Mesothelial cell of epicardium (in vitro differentiated cells): ENCODE results near the gene CHD9NB. TPM values are rescaled to one million over a fixed set of nuclear protein-coding genes. Genes with fewer than 3 reads are reported as not detected.

Experiments
- DNase-seq, 2 experiments: peaks; one replicate each; pipeline ENCODE4 v3.0.0; 2021; ENCODE audit warnings: low spot score in 2 of 2; ENCODE audit not compliant: unreplicated experiment in 2 of 2
- H3K27ac Mint-ChIP-seq: 2 replicates; pipeline ENCODE4 v1.8.0; 2021; ENCODE audit warnings: mixed read lengths
- H3K27me3 Mint-ChIP-seq: 2 replicates; pipeline ENCODE4 v1.8.0; 2021; ENCODE audit warnings: low read depth, mixed read lengths
- H3K36me3 Mint-ChIP-seq: 2 replicates; pipeline ENCODE4 v1.8.0; 2021; ENCODE audit warnings: mixed read lengths
- H3K4me1 Mint-ChIP-seq: 2 replicates; pipeline ENCODE4 v1.8.0; 2021; ENCODE audit warnings: mixed read lengths
- H3K4me3 Mint-ChIP-seq: 2 replicates; pipeline ENCODE4 v1.8.0; 2021; ENCODE audit warnings: mild to moderate bottlenecking, moderate library complexity, mixed read lengths
- H3K9me3 Mint-ChIP-seq: 2 replicates; pipeline ENCODE4 v1.8.0; 2021; ENCODE audit warnings: mixed read lengths
- CTCF ChIP-seq: fragments of 200-600 bp; sonication (generic); IDR thresholded peaks from one replicate; pipeline ENCODE4 v1.5.0; 2021; ENCODE audit warnings: antibody characterized with exemption; ENCODE audit not compliant: unreplicated experiment
- total RNA-seq: library from RNA; stranded (reverse); gene quantifications from 3 replicates; pipeline ENCODE4 v1.2.1, GENCODE V29; 2021

CHD9NB gene
- total RNA-seq, 1 donor from 2014 or later = 0.29 TPM

GRCh38 chr16:53024045-53024444, 28.7 kb downstream of the CHD9NB start:
- no peaks in the 10 kb centered on the region for H3K36me3 Mint-ChIP-seq
- no peak overlapping the region for H3K4me3 Mint-ChIP-seq
- no peaks in the 10 kb centered on the region for H3K4me1 Mint-ChIP-seq
- peaks cover 3% of the 10 kb centered on the region for H3K27me3 Mint-ChIP-seq
- DNase-seq = no peak
- no peak overlapping the region for H3K27ac Mint-ChIP-seq
- no peak for TF ChIP-seq CTCF
- H3K9me3 Mint-ChIP-seq = no peaks in the 10 kb centered on the region

- TF ChIP-seq CTCF = peak; percentile 63
- peaks cover 3% of the 10 kb centered on the region for H3K27me3 Mint-ChIP-seq
- H3K36me3 Mint-ChIP-seq = no peaks in the 10 kb centered on the region
- DNase-seq = peak in 1 of 2 experiments; percentile 43
- no peak overlapping the region for H3K4me3 Mint-ChIP-seq
- H3K9me3 Mint-ChIP-seq = no peaks in the 10 kb centered on the region
- no peaks in the 10 kb centered on the region for H3K4me1 Mint-ChIP-seq
- H3K27ac Mint-ChIP-seq = no peak overlapping the region
Measured at GRCh38 chr16:53022374-53022773, 30.3 kb downstream of the CHD9NB start.

GRCh38 chr16:53018834-53019416, 33.8 kb downstream of the CHD9NB start:
- Mint-ChIP-seq H3K36me3 (no peaks in the 10 kb centered on the region), H3K4me3 (no peak overlapping the region), H3K9me3 (no peaks in the 10 kb centered on the region), H3K27ac (no peak overlapping the region), H3K4me1 (no peaks in the 10 kb centered on the region), H3K27me3 (peaks cover 19% of the 10 kb centered on the region)
- DNase-seq = no peak
- no peak for TF ChIP-seq CTCF

- no peaks in the 10 kb centered on the region for H3K36me3 Mint-ChIP-seq
- H3K9me3 Mint-ChIP-seq = peaks cover 3% of the 10 kb centered on the region
- H3K4me1 Mint-ChIP-seq = no peaks in the 10 kb centered on the region
- H3K27ac Mint-ChIP-seq = no peak overlapping the region
- no peak for TF ChIP-seq CTCF
- DNase-seq = no peak
- peaks cover 43% of the 10 kb centered on the region for H3K27me3 Mint-ChIP-seq
- no peak overlapping the region for H3K4me3 Mint-ChIP-seq
Measured at GRCh38 chr16:53014287-53014686, 38.4 kb downstream of the CHD9NB start.

GRCh38 chr16:53007095-53007494, 45.6 kb downstream of the CHD9NB start:
- Mint-ChIP-seq H3K4me3 (no peak overlapping the region), H3K4me1 (no peaks in the 10 kb centered on the region), H3K27ac (no peak overlapping the region), H3K27me3 (peaks cover 44% of the 10 kb centered on the region), H3K36me3 (no peaks in the 10 kb centered on the region), H3K9me3 (peaks cover 12% of the 10 kb centered on the region)
- TF ChIP-seq CTCF = no peak
- DNase-seq = no peak

- H3K27ac Mint-ChIP-seq = no peak overlapping the region
- H3K4me3 Mint-ChIP-seq = no peak overlapping the region
- H3K36me3 Mint-ChIP-seq = peaks cover 1% of the 10 kb centered on the region
- TF ChIP-seq CTCF = no peak
- H3K9me3 Mint-ChIP-seq = peaks cover 3% of the 10 kb centered on the region
- H3K27me3 Mint-ChIP-seq = peaks cover 17% of the 10 kb centered on the region
- no peaks in the 10 kb centered on the region for H3K4me1 Mint-ChIP-seq
- no peak for DNase-seq
Measured at GRCh38 chr16:52997922-52998321, 54.8 kb downstream of the CHD9NB start.
